CD4-positive, alpha-beta T cell (primary cell): ENCODE measurements around the gene WNK1. TPM values are rescaled to one million over a fixed set of nuclear protein-coding genes. Genes with fewer than 3 reads are reported as not detected.

Experiments used
- ATAC-seq: fragments of 200-7000 bp; cut with Tn5 transposase; one replicate; pipeline ENCODE4 v1.10.0; 2022; ENCODE audit warnings: mild to moderate bottlenecking; ENCODE audit not compliant: poor library complexity
- CTCF ChIA-PET: fragments of 350-600 bp; sonication (Branson Sonifier 250); formaldehyde crosslinking; loops from one replicate; lab custom pipeline; 2021; ENCODE audit warnings: antibody characterized with exemption, inconsistent platforms; lab: Charles Lee
- POLR2A ChIA-PET: fragments of 350-600 bp; sonication (Branson Sonifier 250); formaldehyde crosslinking; loops from one replicate; lab custom pipeline; 2021; ENCODE audit warnings: antibody characterized with exemption, inconsistent platforms; lab: Charles Lee
- DNase-seq, 14 experiments: peaks; one replicate each; pipeline ENCODE4 v3.0.0-alpha.2; 2013 to 2020; ENCODE audit warnings: mixed read lengths in 2 of 14
- H3K27ac ChIP-seq, 2 donors: one replicate each; pipeline versions ENCODE4 v1.5.1 to v1.7.0; 2013; ENCODE audit warnings: low read length in 2 of 2, low read depth in 1 of 2, mild to moderate bottlenecking in 1 of 2
- H3K27me3 ChIP-seq, 2 experiments: 1 replicate in 1 of 2; 2 replicates in 1 of 2; pipeline versions ENCODE4 v1.6.1 to v1.7.0; 2013; ENCODE audit warnings: low read length in 2 of 2, control low read depth in 1 of 2, mild to moderate bottlenecking in 1 of 2, moderate library complexity in 1 of 2; ENCODE audit not compliant: insufficient read depth in 2 of 2, control insufficient read depth in 1 of 2
- H3K36me3 ChIP-seq: one replicate; pipeline ENCODE4 v1.6.1; 2013; ENCODE audit warnings: low read length, control low read depth; ENCODE audit not compliant: insufficient read depth
- H3K4me1 ChIP-seq: one replicate; pipeline ENCODE4 v1.6.1; 2013; ENCODE audit warnings: low read length, control low read depth; ENCODE audit not compliant: insufficient read depth
- H3K4me3 ChIP-seq: one replicate; pipeline ENCODE4 v1.5.1; 2013; ENCODE audit warnings: mild to moderate bottlenecking, low read length, moderate library complexity
- H3K9me3 ChIP-seq, 2 experiments: 1 replicate in 1 of 2; 2 replicates in 1 of 2; pipeline versions ENCODE4 v1.6.1 to v1.7.0; 2013; ENCODE audit warnings: low read length in 2 of 2, mild to moderate bottlenecking in 2 of 2, control low read depth in 1 of 2, moderate library complexity in 1 of 2; ENCODE audit not compliant: control insufficient read depth in 1 of 2, insufficient read depth in 1 of 2
- H3K27ac Mint-ChIP-seq: one replicate; pipeline ENCODE4 v1.8.0; 2020; ENCODE audit warnings: mixed read lengths
- H3K27me3 Mint-ChIP-seq: one replicate; pipeline ENCODE4 v1.8.0; 2021; ENCODE audit warnings: mixed read lengths
- H3K36me3 Mint-ChIP-seq: one replicate; pipeline ENCODE4 v1.8.0; 2021; ENCODE audit warnings: low read depth, mixed read lengths
- H3K4me1 Mint-ChIP-seq: one replicate; pipeline ENCODE4 v1.8.0; 2021; ENCODE audit warnings: low read depth, mixed read lengths
- H3K4me3 Mint-ChIP-seq: one replicate; pipeline ENCODE4 v1.8.0; 2020; ENCODE audit warnings: mild to moderate bottlenecking, mixed read lengths
- H3K9me3 Mint-ChIP-seq: one replicate; pipeline ENCODE4 v1.8.0; 2020; ENCODE audit warnings: mixed read lengths
- CTCF ChIP-seq: fragments of 200-600 bp; IDR thresholded peaks from one replicate; pipeline ENCODE4 v1.8.0; 2022; ENCODE audit warnings: antibody characterized with exemption, mild to moderate bottlenecking
- intact Hi-C, 2 experiments: fragments of 100-400 bp; cut with DNase I in 1 of 2; cut with micrococcal nuclease in 1 of 2; formaldehyde crosslinking; loops; one replicate each; pipeline versions ENCODE4 v1.15.1 to v1.9.0; 2023 to 2025; cut with DNase I, micrococcal nuclease
- total RNA-seq, 174 experiments: library from RNA in 2 of 174; stranded (reverse) in 2 of 174; gene quantifications; one replicate each; pipeline ENCODE4 v1.2.3 and lab custom pipeline; 2021 to 2026

Gene WNK1
- total RNA-seq, 2 experiments from 2014 or later = 193 to 198 TPM

GRCh38 chr12:953776-954175 lies 201.4 kb downstream of the WNK1 start:
- no peak overlapping the region for H3K27ac ChIP-seq
- no peak for DNase-seq
- H3K27me3 ChIP-seq = no peaks in the 10 kb centered on the region
- Mint-ChIP-seq H3K27me3 (no peaks in the 10 kb centered on the region), H3K27ac (no peak overlapping the region), H3K36me3 (peaks cover 12% of the 10 kb centered on the region), H3K4me3 (no peak overlapping the region), H3K4me1 (peaks cover 10% of the 10 kb centered on the region), H3K9me3 (no peaks in the 10 kb centered on the region)
- peaks cover 10% of the 10 kb centered on the region for H3K4me1 ChIP-seq
- H3K4me3 ChIP-seq = no peak overlapping the region
- POLR2A ChIA-PET = no interaction called here
- TF ChIP-seq CTCF = no peak
- CTCF ChIA-PET = no interaction called here
- intact Hi-C loops = loop anchor here in 1 of 2 experiments (10.0 kb wide), 1 partner anchor 499 kb away; the partner anchor contains the start of gene B4GALNT3
- H3K9me3 ChIP-seq = no peaks in the 10 kb centered on the region
- no peak for ATAC-seq
- H3K36me3 ChIP-seq = no peaks in the 10 kb centered on the region

GRCh38 chr12:954741-955140 lies 202.4 kb downstream of the WNK1 start:
- no peak for ATAC-seq
- Mint-ChIP-seq H3K9me3 (no peaks in the 10 kb centered on the region), H3K4me1 (peaks cover under 1% of the 10 kb centered on the region), H3K36me3 (peaks cover 2% of the 10 kb centered on the region), H3K27ac (no peak overlapping the region), H3K4me3 (no peak overlapping the region), H3K27me3 (no peaks in the 10 kb centered on the region)
- Histone ChIP-seq H3K27me3 (no peaks in the 10 kb centered on the region), H3K27ac (no peak overlapping the region), H3K4me1 (peaks cover 5% of the 10 kb centered on the region), H3K4me3 (no peak overlapping the region), H3K9me3 (no peaks in the 10 kb centered on the region), H3K36me3 (no peaks in the 10 kb centered on the region)
- no peak for DNase-seq
- CTCF ChIA-PET = no interaction called here
- POLR2A ChIA-PET = no interaction called here
- intact Hi-C loops = loop anchor here in 1 of 2 experiments (10.0 kb wide), 1 partner anchor 500 kb away; the partner anchor contains the start of gene B4GALNT3
- TF ChIP-seq CTCF = no peak

GRCh38 chr12:955939-956338 lies 203.6 kb downstream of the WNK1 start:
- intact Hi-C loops = loop anchor here in 1 of 2 experiments (10.0 kb wide), 1 partner anchor 501 kb away; the partner anchor contains the start of gene B4GALNT3
- Histone ChIP-seq H3K36me3 (no peaks in the 10 kb centered on the region), H3K27ac (no peak overlapping the region), H3K9me3 (no peaks in the 10 kb centered on the region), H3K27me3 (no peaks in the 10 kb centered on the region), H3K4me3 (no peak overlapping the region), H3K4me1 (no peaks in the 10 kb centered on the region)
- ChIA-PET CTCF (no interaction called here), POLR2A (no interaction called here)
- DNase-seq (no peak), ATAC-seq (no peak)
- Mint-ChIP-seq H3K36me3 (no peaks in the 10 kb centered on the region), H3K4me1 (no peaks in the 10 kb centered on the region), H3K27me3 (no peaks in the 10 kb centered on the region), H3K27ac (no peak overlapping the region), H3K9me3 (no peaks in the 10 kb centered on the region), H3K4me3 (no peak overlapping the region)
- TF ChIP-seq CTCF = no peak
